HEK293 (cell line): ENCODE results near the gene ABCG1.

Experiments
- CTCF ChIA-PET: fragments of 350-600 bp; formaldehyde crosslinking; extraction: SDS; loops from one replicate; lab custom pipeline; 2021; ENCODE audit warnings: antibody characterized with exemption; lab: Yijun Ruan, JAX
- POLR2A ChIA-PET: fragments of 300-600 bp; formaldehyde crosslinking; extraction: SDS; loops from one replicate; lab custom pipeline; 2020; ENCODE audit warnings: antibody characterized with exemption, inconsistent platforms; lab: Yijun Ruan, JAX
- H3K27ac ChIP-seq: fragments of 200-500 bp; sonication (Bioruptor generic); 2 replicates; pipeline ENCODE4 v1.5.1; 2014; ENCODE audit warnings: low read depth, low read length, control low read depth, inconsistent platforms; ENCODE audit errors: extremely low read depth
- H3K36me3 ChIP-seq, 2 experiments: fragments of 200-500 bp in 1 of 2; sonication (Bioruptor generic) in 1 of 2; 1 replicate in 1 of 2; 2 replicates in 1 of 2; pipeline ENCODE4 v1.5.1; 2014 to 2017; ENCODE audit warnings: inconsistent platforms in 2 of 2, low read length in 2 of 2; ENCODE audit not compliant: control insufficient read depth in 2 of 2, insufficient read depth in 1 of 2
- H3K4me1 ChIP-seq: fragments of 200-500 bp; sonication (Bioruptor generic); 2 replicates; pipeline ENCODE4 v1.5.1; 2014; ENCODE audit warnings: mild to moderate bottlenecking, low read length, inconsistent platforms; ENCODE audit not compliant: control insufficient read depth, insufficient read depth
- H3K4me3 ChIP-seq: 2 replicates; pipeline ENCODE4 v1.5.1; 2011; ENCODE audit warnings: low read depth, mild to moderate bottlenecking, control low read depth, low read length, moderate library complexity
- H3K9me3 ChIP-seq: fragments of 200-500 bp; sonication (Bioruptor generic); 2 replicates; pipeline ENCODE4 v1.5.1; 2014; ENCODE audit warnings: low read depth, low read length, inconsistent platforms; ENCODE audit not compliant: control insufficient read depth, insufficient read depth
- HOXA7 ChIP-seq: sonication (generic); formaldehyde crosslinking; IDR thresholded peaks from 2 replicates; pipeline ENCODE4 v1.8.1; 2022; ENCODE audit warnings: missing genetic modification reagents, borderline replicate concordance
- KLF10 ChIP-seq: fragments of 450-650 bp; IDR thresholded peaks from 2 replicates; pipeline ENCODE4 v1.5.1; 2018; ENCODE audit warnings: missing biosample characterization, mild to moderate bottlenecking, missing genetic modification characterization
- PATZ1 ChIP-seq: fragments of 450-650 bp; formaldehyde crosslinking; IDR thresholded peaks from 2 replicates; pipeline ENCODE4 v1.5.1; 2016; ENCODE audit warnings: missing biosample characterization, missing genetic modification characterization
- SP3 ChIP-seq: fragments of 450-650 bp; formaldehyde crosslinking; IDR thresholded peaks from 2 replicates; pipeline ENCODE4 v1.5.1; 2016; ENCODE audit warnings: missing biosample characterization, missing genetic modification characterization
- ZIC2 ChIP-seq: fragments of 450-650 bp; formaldehyde crosslinking; IDR thresholded peaks from 2 replicates; pipeline ENCODE4 v1.5.1; 2016; ENCODE audit warnings: missing biosample characterization, missing genetic modification characterization
- ZNF155 ChIP-seq: fragments of 450-650 bp; formaldehyde crosslinking; IDR thresholded peaks from 2 replicates; pipeline ENCODE4 v1.5.1; 2016; ENCODE audit warnings: missing biosample characterization, missing genetic modification characterization
- ZNF157 ChIP-seq: fragments of 450-650 bp; formaldehyde crosslinking; IDR thresholded peaks from 2 replicates; pipeline ENCODE4 v1.5.1; 2016; ENCODE audit warnings: missing biosample characterization, missing genetic modification characterization
- ZNF174 ChIP-seq: fragments of 450-650 bp; formaldehyde crosslinking; IDR thresholded peaks from 2 replicates; pipeline ENCODE4 v1.5.0; 2017; ENCODE audit warnings: missing biosample characterization, mild to moderate bottlenecking, missing genetic modification characterization
- ZNF24 ChIP-seq: fragments of 450-650 bp; formaldehyde crosslinking; IDR thresholded peaks from 2 replicates; pipeline ENCODE4 v1.5.1; 2016; ENCODE audit warnings: missing biosample characterization, missing genetic modification characterization
- ZNF26 ChIP-seq: fragments of 450-650 bp; formaldehyde crosslinking; IDR thresholded peaks from 2 replicates; pipeline ENCODE4 v1.5.1; 2016; ENCODE audit warnings: missing biosample characterization, missing genetic modification characterization
- ZNF311 ChIP-seq: fragments of 450-650 bp; formaldehyde crosslinking; IDR thresholded peaks from 2 replicates; pipeline ENCODE4 v1.5.1; 2017; ENCODE audit warnings: missing biosample characterization, missing genetic modification characterization, borderline replicate concordance
- ZNF354C ChIP-seq: fragments of 450-650 bp; formaldehyde crosslinking; IDR thresholded peaks from 2 replicates; pipeline ENCODE4 v1.5.1; 2016; ENCODE audit warnings: missing biosample characterization, missing genetic modification characterization, low read depth, borderline replicate concordance
- ZNF423 ChIP-seq: fragments of 450-650 bp; formaldehyde crosslinking; IDR thresholded peaks from 2 replicates; pipeline ENCODE4 v1.5.1; 2016; ENCODE audit warnings: missing biosample characterization, missing genetic modification characterization
- ZNF473 ChIP-seq: fragments of 450-650 bp; formaldehyde crosslinking; IDR thresholded peaks from 2 replicates; pipeline ENCODE4 v1.5.1; 2017; ENCODE audit warnings: missing biosample characterization, missing genetic modification characterization
- ZNF548 ChIP-seq: fragments of 450-650 bp; formaldehyde crosslinking; IDR thresholded peaks from 2 replicates; pipeline ENCODE4 v1.5.1; 2016; ENCODE audit warnings: missing biosample characterization, missing genetic modification characterization
- ZNF626 ChIP-seq: fragments of 450-650 bp; sonication (Bioruptor Pico); formaldehyde crosslinking; IDR thresholded peaks from 2 replicates; pipeline ENCODE4 v1.5.1; 2018; ENCODE audit warnings: missing biosample characterization, missing genetic modification characterization, inconsistent platforms
- ZNF629 ChIP-seq: fragments of 450-650 bp; formaldehyde crosslinking; IDR thresholded peaks from 2 replicates; pipeline ENCODE4 v1.5.1; 2017; ENCODE audit warnings: missing biosample characterization, missing genetic modification characterization
- ZNF792 ChIP-seq: fragments of 450-650 bp; formaldehyde crosslinking; IDR thresholded peaks from 2 replicates; pipeline ENCODE4 v1.5.1; 2016; ENCODE audit warnings: missing biosample characterization, missing genetic modification characterization
- ZSCAN18 ChIP-seq: fragments of 450-650 bp; formaldehyde crosslinking; IDR thresholded peaks from 2 replicates; pipeline ENCODE4 v1.5.1; 2016; ENCODE audit warnings: missing biosample characterization, missing genetic modification characterization
- TF ChIP-seq, protein P1 (sequence below): fragments of 450-650 bp; formaldehyde crosslinking; IDR thresholded peaks from 2 replicates; pipeline ENCODE4 v1.5.1; 2016; ENCODE audit warnings: missing biosample characterization, missing genetic modification characterization, borderline replicate concordance
- TF ChIP-seq, protein P2 (sequence below): fragments of 450-650 bp; formaldehyde crosslinking; IDR thresholded peaks from 2 replicates; pipeline ENCODE4 v1.5.1; 2016; ENCODE audit warnings: missing biosample characterization, missing genetic modification characterization
- TF ChIP-seq, protein P3 (sequence below): fragments of 450-650 bp; formaldehyde crosslinking; IDR thresholded peaks from 2 replicates; pipeline ENCODE4 v1.5.1; 2016; ENCODE audit warnings: missing biosample characterization, missing genetic modification characterization

The ABCG1 gene

DNA sequence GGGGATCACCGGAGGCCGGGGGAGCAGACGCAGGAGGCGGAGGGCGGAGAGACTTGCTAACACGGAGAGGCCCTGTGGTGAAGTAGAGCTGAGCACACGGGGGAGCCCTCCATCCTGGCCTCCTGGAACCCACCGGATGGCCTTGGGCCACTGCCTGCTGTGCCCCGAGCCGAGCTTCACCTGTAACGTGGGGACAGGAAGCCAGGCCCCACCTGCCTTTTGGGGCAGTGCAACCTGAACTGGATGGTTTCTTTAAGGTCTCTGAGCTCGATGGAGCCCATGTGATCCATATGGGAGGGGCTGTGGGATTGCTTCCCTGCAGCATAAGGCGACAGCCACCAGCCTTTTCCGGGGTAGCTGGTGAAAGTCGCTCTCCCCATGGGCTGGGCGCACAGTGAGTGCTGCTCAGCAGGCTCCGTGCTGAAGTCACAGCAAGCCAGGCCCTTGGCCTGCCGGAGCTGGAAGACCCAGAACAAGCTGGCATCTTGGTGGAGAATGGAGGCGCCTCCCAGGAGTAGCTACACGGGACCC lies 60.5 kb downstream of the ABCG1 start (continued):
- TF ChIP-seq, protein P1, sequence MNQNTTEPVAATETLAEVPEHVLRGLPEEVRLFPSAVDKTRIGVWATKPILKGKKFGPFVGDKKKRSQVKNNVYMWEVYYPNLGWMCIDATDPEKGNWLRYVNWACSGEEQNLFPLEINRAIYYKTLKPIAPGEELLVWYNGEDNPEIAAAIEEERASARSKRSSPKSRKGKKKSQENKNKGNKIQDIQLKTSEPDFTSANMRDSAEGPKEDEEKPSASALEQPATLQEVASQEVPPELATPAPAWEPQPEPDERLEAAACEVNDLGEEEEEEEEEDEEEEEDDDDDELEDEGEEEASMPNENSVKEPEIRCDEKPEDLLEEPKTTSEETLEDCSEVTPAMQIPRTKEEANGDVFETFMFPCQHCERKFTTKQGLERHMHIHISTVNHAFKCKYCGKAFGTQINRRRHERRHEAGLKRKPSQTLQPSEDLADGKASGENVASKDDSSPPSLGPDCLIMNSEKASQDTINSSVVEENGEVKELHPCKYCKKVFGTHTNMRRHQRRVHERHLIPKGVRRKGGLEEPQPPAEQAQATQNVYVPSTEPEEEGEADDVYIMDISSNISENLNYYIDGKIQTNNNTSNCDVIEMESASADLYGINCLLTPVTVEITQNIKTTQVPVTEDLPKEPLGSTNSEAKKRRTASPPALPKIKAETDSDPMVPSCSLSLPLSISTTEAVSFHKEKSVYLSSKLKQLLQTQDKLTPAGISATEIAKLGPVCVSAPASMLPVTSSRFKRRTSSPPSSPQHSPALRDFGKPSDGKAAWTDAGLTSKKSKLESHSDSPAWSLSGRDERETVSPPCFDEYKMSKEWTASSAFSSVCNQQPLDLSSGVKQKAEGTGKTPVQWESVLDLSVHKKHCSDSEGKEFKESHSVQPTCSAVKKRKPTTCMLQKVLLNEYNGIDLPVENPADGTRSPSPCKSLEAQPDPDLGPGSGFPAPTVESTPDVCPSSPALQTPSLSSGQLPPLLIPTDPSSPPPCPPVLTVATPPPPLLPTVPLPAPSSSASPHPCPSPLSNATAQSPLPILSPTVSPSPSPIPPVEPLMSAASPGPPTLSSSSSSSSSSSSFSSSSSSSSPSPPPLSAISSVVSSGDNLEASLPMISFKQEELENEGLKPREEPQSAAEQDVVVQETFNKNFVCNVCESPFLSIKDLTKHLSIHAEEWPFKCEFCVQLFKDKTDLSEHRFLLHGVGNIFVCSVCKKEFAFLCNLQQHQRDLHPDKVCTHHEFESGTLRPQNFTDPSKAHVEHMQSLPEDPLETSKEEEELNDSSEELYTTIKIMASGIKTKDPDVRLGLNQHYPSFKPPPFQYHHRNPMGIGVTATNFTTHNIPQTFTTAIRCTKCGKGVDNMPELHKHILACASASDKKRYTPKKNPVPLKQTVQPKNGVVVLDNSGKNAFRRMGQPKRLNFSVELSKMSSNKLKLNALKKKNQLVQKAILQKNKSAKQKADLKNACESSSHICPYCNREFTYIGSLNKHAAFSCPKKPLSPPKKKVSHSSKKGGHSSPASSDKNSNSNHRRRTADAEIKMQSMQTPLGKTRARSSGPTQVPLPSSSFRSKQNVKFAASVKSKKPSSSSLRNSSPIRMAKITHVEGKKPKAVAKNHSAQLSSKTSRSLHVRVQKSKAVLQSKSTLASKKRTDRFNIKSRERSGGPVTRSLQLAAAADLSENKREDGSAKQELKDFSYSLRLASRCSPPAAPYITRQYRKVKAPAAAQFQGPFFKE (tag by site-specific recombination), result no peak
- TF ChIP-seq ZNF792 (tag by site-specific recombination) (no peak), ZNF174 (no peak), ZNF24 (tag by site-specific recombination) (no peak), PATZ1 (no peak), ZNF157 (tag by site-specific recombination) (no peak), ZSCAN18 (tag by site-specific recombination) (no peak), ZNF423 (tag by site-specific recombination) (no peak), ZNF473 (tag by site-specific recombination) (no peak), ZIC2 (tag by site-specific recombination) (no peak)

- Histone ChIP-seq H3K27ac (no peak overlapping the region), H3K9me3 (no peaks in the 10 kb centered on the region), H3K4me3 (no peak overlapping the region), H3K4me1 (no peaks in the 10 kb centered on the region), H3K36me3 (no peaks in the 10 kb centered on the region)
- CTCF ChIA-PET, result interaction anchor here (0.6 to 2.2 kb wide), 4 partner anchors 10 to 68 kb away, joined by 4 to 7 read pairs (median 6); no protein-coding TSS in a partner anchor
- POLR2A ChIA-PET, result no interaction called here
- TF ChIP-seq, protein P2, sequence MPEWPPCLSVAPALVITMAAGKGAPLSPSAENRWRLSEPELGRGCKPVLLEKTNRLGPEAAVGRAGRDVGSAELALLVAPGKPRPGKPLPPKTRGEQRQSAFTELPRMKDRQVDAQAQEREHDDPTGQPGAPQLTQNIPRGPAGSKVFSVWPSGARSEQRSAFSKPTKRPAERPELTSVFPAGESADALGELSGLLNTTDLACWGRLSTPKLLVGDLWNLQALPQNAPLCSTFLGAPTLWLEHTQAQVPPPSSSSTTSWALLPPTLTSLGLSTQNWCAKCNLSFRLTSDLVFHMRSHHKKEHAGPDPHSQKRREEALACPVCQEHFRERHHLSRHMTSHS (tag by site-specific recombination), result no peak
- TF ChIP-seq ZNF24 (tag by site-specific recombination), result no peak
- no peak for TF ChIP-seq ZNF311 (tag by site-specific recombination)
- TF ChIP-seq, protein P3, sequence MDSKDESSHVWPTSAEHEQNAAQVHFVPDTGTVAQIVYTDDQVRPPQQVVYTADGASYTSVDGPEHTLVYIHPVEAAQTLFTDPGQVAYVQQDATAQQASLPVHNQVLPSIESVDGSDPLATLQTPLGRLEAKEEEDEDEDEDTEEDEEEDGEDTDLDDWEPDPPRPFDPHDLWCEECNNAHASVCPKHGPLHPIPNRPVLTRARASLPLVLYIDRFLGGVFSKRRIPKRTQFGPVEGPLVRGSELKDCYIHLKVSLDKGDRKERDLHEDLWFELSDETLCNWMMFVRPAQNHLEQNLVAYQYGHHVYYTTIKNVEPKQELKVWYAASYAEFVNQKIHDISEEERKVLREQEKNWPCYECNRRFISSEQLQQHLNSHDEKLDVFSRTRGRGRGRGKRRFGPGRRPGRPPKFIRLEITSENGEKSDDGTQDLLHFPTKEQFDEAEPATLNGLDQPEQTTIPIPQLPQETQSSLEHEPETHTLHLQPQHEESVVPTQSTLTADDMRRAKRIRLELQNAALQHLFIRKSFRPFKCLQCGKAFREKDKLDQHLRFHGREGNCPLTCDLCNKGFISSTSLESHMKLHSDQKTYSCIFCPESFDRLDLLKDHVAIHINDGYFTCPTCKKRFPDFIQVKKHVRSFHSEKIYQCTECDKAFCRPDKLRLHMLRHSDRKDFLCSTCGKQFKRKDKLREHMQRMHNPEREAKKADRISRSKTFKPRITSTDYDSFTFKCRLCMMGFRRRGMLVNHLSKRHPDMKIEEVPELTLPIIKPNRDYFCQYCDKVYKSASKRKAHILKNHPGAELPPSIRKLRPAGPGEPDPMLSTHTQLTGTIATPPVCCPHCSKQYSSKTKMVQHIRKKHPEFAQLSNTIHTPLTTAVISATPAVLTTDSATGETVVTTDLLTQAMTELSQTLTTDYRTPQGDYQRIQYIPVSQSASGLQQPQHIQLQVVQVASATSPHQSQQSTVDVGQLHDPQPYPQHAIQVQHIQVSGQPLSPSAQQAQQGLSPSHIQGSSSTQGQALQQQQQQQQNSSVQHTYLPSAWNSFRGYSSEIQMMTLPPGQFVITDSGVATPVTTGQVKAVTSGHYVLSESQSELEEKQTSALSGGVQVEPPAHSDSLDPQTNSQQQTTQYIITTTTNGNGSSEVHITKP (tag by site-specific recombination), result no peak
- no peak for TF ChIP-seq HOXA7 (CRISPR knock-in tag)
- no peak for TF ChIP-seq ZNF26 (tag by site-specific recombination)
- TF ChIP-seq ZNF155 (tag by site-specific recombination), result no peak
- TF ChIP-seq ZNF629 (tag by site-specific recombination), result no peak
- no peak for TF ChIP-seq KLF10 (tag by site-specific recombination)
- no peak for TF ChIP-seq ZNF354C
- no peak for TF ChIP-seq ZNF548 (tag by site-specific recombination)
- no peak for TF ChIP-seq SP3 (tag by site-specific recombination)
- no peak for TF ChIP-seq ZNF626 (tag by site-specific recombination)
Observed at GRCh38 chr21:42279888-42280287, 60.9 kb downstream of the ABCG1 start.
